Fibroblast of lung (primary cell): ENCODE measurements around the gene ARHGEF11. TPM values are rescaled to one million over a fixed set of nuclear protein-coding genes. Genes with fewer than 3 reads are reported as not detected.

ENCODE experiments used
- DNase-seq, 2 donors: peaks; one replicate each; pipeline versions ENCODE4 v3.0.0 to v3.0.0-alpha.2; 2010; ENCODE audit warnings: low read depth in 2 of 2
- H2AFZ ChIP-seq: 2 replicates; pipeline ENCODE4 v1.5.1; 2012; ENCODE audit warnings: low read length, control low read depth, inconsistent platforms
- H3K27ac ChIP-seq: 2 replicates; pipeline ENCODE4 v1.5.1; 2011; ENCODE audit warnings: low read length, control low read depth; ENCODE audit not compliant: insufficient read depth
- H3K27me3 ChIP-seq: 2 replicates; pipeline ENCODE4 v1.5.1; 2011; ENCODE audit warnings: mild to moderate bottlenecking, low read length; ENCODE audit not compliant: control insufficient read depth, insufficient read depth
- H3K36me3 ChIP-seq: 2 replicates; pipeline ENCODE4 v1.5.1; 2011; ENCODE audit warnings: low read length; ENCODE audit not compliant: control insufficient read depth, insufficient read depth
- H3K4me1 ChIP-seq: 2 replicates; pipeline ENCODE4 v1.5.1; 2011; ENCODE audit warnings: low read length; ENCODE audit not compliant: control insufficient read depth, insufficient read depth; ENCODE audit errors: extremely low read depth
- H3K4me2 ChIP-seq: 2 replicates; pipeline ENCODE4 v1.5.1; 2011; ENCODE audit warnings: low read length, control low read depth; ENCODE audit not compliant: insufficient read depth; ENCODE audit errors: extremely low read depth
- H3K4me3 ChIP-seq, 4 experiments: fragments of 200-600 bp in 1 of 4; sonication (generic) in 1 of 4; replicated peaks in 1 of 4; 2 replicates each; pipeline ENCODE4 v1.5.1; 2011 to 2016; ENCODE audit warnings: low read length in 4 of 4, low read depth in 3 of 4, mild to moderate bottlenecking in 3 of 4, control low read depth in 2 of 4, inconsistent platforms in 1 of 4, mixed read lengths in 1 of 4; ENCODE audit not compliant: insufficient read depth in 1 of 4; ENCODE audit errors: control extremely low read depth in 1 of 4
- H3K79me2 ChIP-seq: 2 replicates; pipeline ENCODE4 v1.5.1; 2012; ENCODE audit warnings: mild to moderate bottlenecking, low read length, inconsistent platforms; ENCODE audit not compliant: control insufficient read depth, insufficient read depth
- H3K9ac ChIP-seq: 2 replicates; pipeline ENCODE4 v1.5.1; 2011; ENCODE audit warnings: mild to moderate bottlenecking, low read length, control low read depth; ENCODE audit not compliant: insufficient read depth
- H3K9me3 ChIP-seq: 2 replicates; pipeline ENCODE4 v1.5.1; 2012; ENCODE audit warnings: low read depth, low read length; ENCODE audit not compliant: control insufficient read depth, insufficient read depth
- H4K20me1 ChIP-seq: 2 replicates; pipeline ENCODE4 v1.5.1; 2011; ENCODE audit warnings: low read length; ENCODE audit not compliant: control insufficient read depth, insufficient read depth; ENCODE audit errors: extremely low read depth
- CTCF ChIP-seq, 2 donors: IDR thresholded peaks in 1 of 2; conservative IDR thresholded peaks in 1 of 2; 1 replicate in 1 of 2; 2 replicates in 1 of 2; pipeline ENCODE4 v1.5.1; 2011 to 2012; ENCODE audit warnings: low read length in 2 of 2, control low read depth in 1 of 2, inconsistent platforms in 1 of 2, low read depth in 1 of 2, mild to moderate bottlenecking in 1 of 2
- EZH2 ChIP-seq: IDR thresholded peaks from 2 replicates; pipeline ENCODE4 v1.5.1; 2012; ENCODE audit warnings: low read length, control low read depth, mild to moderate bottlenecking; ENCODE audit errors: missing control alignments
- polyA plus RNA-seq, 2 donors: library from polyadenylated mRNA; depleted of rRNA in 1 of 2; stranded (reverse) in 1 of 2; unstranded in 1 of 2; fragments of >200 nt; gene quantifications; 2 replicates each; pipeline ENCODE4 v1.2.1, GENCODE V29; 2011 to 2012; ENCODE audit warnings: missing spikeins in 1 of 2
- total RNA-seq: library from RNA; depleted of rRNA; stranded (reverse); fragments of >200 nt; gene quantifications from 2 replicates; pipeline ENCODE4 v1.2.1, GENCODE V29; 2014

Gene ARHGEF11
- total and polyA plus RNA-seq, 2 donors (not counting 1 experiment from before 2014, with no cell fraction given): 12.8 to 29.1 TPM

- Histone ChIP-seq H3K9me3 (no peaks in the 10 kb centered on the region), H3K36me3 (peaks cover 22% of the 10 kb centered on the region), H3K4me2 (no peak overlapping the region), H4K20me1 (no peaks in the 10 kb centered on the region), H2AFZ (no peak overlapping the region), H3K4me1 (no peaks in the 10 kb centered on the region), H3K4me3 (no peak overlapping the region), H3K9ac (no peak overlapping the region), H3K27me3 (no peaks in the 10 kb centered on the region), H3K27ac (no peak overlapping the region), H3K79me2 (no peaks in the 10 kb centered on the region)
- TF ChIP-seq CTCF (conservative IDR thresholded peaks at IDR 0.05 in 1 of 2, IDR thresholded peaks at IDR 0.05 in 1 of 2; ENCODE audit: low read depth in 1 of 2, low read length in 2 of 2) (no peak), EZH2 (no peak)
- DNase-seq: peak in 1 of 2 donors; percentile 43
Measured at GRCh38 chr1:156945881-156946661, 99.5 kb downstream of the ARHGEF11 start.

- H4K20me1 ChIP-seq: no peaks in the 10 kb centered on the region
- H3K27me3 ChIP-seq: no peaks in the 10 kb centered on the region
- no peak overlapping the region for H3K4me3 ChIP-seq
- TF ChIP-seq CTCF (conservative IDR thresholded peaks at IDR 0.05 in 1 of 2, IDR thresholded peaks at IDR 0.05 in 1 of 2; ENCODE audit: low read depth in 1 of 2, low read length in 2 of 2) (no peak), EZH2 (no peak)
- DNase-seq: no peak
- no peak overlapping the region for H2AFZ ChIP-seq
- no peak overlapping the region for H3K9ac ChIP-seq
- no peak overlapping the region for H3K27ac ChIP-seq
- no peaks in the 10 kb centered on the region for H3K9me3 ChIP-seq
- H3K36me3 ChIP-seq: peaks cover 23% of the 10 kb centered on the region
- H3K4me1 ChIP-seq: no peaks in the 10 kb centered on the region
- H3K4me2 ChIP-seq: no peak overlapping the region
- no peaks in the 10 kb centered on the region for H3K79me2 ChIP-seq
Measured at GRCh38 chr1:156944848-156945247, 100.7 kb downstream of the ARHGEF11 start.

GRCh38 chr1:156944268-156944667 is 101.3 kb downstream of the ARHGEF11 start:
- no peak for TF ChIP-seq CTCF (conservative IDR thresholded peaks at IDR 0.05 in 1 of 2, IDR thresholded peaks at IDR 0.05 in 1 of 2; ENCODE audit: low read depth in 1 of 2, low read length in 2 of 2)
- no peak for TF ChIP-seq EZH2
- DNase-seq: no peak

More at GRCh38 chr1:156944268-156944667, 101.3 kb downstream of the ARHGEF11 start:
- H4K20me1 ChIP-seq: no peaks in the 10 kb centered on the region
- no peaks in the 10 kb centered on the region for H3K9me3 ChIP-seq
- H3K79me2 ChIP-seq: no peaks in the 10 kb centered on the region
- H3K4me3 ChIP-seq: no peak overlapping the region
- H3K36me3 ChIP-seq: peaks cover 24% of the 10 kb centered on the region
- H3K27me3 ChIP-seq: no peaks in the 10 kb centered on the region
- no peak overlapping the region for H3K9ac ChIP-seq
- no peak overlapping the region for H3K4me2 ChIP-seq
- no peak overlapping the region for H2AFZ ChIP-seq
- H3K27ac ChIP-seq: no peak overlapping the region
- H3K4me1 ChIP-seq: no peaks in the 10 kb centered on the region
